GF-D8 (cell line): Measurements from ENCODE around the gene SLC26A3.

Source experiments
- DNase-seq: peaks from one replicate; lab custom pipeline; 2025; lab: John Stamatoyannopoulos, UW

The SLC26A3 gene

DNA sequence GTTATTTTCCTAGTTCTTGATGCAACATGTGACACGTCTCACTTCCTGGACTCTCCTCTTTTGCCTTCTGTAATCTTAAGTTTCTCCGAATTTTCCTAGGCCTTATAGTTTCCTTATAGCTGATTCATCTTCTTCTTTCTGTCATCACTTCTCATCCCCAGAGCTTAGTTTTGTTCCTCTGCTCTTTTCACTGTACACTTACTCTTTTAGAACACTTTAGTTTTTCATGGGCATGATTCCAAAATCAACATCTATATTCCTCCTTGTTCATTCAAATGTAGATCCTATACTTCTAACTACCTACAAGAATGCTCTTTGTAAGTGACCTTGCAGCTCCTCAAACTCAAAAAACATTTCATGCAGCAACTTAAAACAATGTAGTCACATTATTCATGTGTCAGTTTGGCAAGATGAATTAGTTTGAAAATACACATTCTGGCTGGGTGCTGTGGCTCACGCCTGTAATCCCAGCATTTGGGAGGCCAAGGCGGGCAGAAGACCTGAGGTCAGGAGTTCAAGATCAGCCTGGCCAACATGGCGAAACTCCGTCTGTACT lies 13.1 kb upstream of the SLC26A3 start:
- DNase-seq: no peak

DNA sequence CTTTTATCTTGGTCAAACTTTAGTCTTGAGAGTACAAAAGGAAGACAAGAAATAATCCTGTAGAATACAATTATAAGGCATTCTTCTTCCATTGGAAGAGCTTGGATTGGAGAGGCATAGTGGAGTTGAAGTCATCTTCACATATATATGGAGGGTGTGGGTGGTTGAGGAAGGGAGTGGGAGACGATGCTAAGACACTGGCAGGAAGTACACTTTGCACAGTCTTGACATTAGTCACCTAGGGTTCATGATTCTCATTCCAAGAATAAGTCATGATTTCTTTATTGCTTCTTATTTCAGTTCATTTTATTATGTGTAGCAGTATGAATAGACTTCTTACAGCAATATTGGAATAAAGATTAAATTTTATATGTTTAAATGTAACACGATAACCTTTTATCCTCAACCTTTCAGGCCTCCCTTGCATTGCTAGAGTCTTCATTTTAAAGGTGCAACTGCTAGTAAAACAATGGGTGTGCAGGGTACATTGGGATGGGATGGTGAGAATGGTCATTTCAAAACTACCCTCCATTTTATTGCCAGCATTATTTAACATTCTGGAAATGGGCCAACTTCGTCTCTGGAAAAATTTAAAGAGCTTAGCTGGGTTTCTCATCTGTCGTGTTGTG lies 12.3 kb upstream of the SLC26A3 start:
- DNase-seq: no peak

DNA sequence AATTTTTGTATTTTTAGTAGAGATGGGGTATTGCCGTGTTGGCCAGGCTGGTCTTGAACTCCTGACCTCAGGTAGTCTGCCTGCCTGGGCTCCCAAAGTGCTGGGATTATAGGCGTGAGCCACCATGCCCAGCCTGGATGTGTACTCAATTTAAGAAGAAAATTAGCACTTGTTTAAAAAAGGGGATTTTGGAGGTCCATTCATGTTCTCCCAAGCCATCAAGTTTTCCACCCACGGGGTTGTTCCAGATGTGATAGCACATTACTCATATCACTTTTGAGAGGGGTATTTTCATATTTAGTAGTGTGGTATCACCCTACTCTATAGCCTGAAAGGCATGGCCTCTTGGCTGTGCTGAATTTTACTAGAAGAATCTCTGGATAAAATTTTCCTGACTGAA lies 10.5 kb upstream of the SLC26A3 start:
- DNase-seq: no peak

DNA sequence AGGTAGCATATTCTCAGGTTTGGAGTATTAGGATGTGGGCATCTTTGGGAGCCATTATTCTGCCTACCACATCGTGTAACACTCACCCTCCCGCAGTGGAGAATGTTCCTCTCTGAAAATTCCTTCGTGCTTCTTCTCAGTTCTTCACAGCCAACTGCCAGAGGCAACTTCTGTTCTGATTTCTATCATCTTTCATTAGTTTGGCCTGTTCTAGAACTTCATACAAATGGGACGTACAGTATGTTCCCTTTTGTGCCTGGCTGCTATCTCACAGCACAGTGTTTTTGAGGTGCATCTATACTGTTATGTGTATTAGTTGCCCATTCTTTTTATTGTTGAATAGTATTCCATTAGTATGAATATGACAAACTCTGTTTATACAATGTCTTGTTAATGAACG lies 8.9 kb upstream of the SLC26A3 start:
- DNase-seq: no peak

DNA sequence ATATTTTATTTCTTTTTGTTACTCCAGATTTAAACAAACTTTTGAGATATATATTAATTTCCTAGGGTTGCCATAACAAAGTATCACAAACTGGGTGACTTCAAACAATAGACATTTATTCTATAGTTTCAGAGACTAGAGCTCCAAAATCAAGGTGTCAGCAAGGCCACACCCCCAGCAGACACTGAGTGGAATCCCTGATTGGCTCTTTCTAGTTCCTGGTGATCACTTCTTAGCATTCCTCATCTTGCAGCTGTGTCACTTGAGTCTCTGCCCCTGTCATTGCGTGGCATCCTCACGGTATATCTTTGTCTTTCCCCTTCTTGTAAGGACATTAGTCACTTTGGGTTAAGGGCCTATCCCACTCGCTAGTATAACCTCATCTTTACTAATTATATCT lies 7.6 kb upstream of the SLC26A3 start:
- DNase-seq: no peak

DNA sequence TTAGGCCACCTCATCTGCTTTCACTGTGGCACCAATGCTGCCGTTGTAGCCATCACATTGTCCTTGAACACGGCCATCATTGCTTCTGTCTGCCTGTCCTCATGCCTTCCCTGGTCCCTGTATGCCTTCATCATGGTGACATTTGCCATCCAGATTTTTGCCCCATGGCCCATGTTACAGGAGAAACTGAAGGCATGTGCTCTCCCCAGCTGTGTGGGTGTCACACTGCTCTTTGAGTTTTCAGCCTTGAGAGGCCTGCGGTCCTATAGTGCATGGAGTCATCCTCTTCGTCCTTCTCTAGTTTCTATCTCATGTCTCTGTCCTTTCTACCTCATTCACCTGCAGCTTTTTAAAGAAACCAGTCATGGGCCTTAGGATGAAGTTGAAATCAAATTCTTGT lies 6.2 kb upstream of the SLC26A3 start:
- no peak for DNase-seq

DNA sequence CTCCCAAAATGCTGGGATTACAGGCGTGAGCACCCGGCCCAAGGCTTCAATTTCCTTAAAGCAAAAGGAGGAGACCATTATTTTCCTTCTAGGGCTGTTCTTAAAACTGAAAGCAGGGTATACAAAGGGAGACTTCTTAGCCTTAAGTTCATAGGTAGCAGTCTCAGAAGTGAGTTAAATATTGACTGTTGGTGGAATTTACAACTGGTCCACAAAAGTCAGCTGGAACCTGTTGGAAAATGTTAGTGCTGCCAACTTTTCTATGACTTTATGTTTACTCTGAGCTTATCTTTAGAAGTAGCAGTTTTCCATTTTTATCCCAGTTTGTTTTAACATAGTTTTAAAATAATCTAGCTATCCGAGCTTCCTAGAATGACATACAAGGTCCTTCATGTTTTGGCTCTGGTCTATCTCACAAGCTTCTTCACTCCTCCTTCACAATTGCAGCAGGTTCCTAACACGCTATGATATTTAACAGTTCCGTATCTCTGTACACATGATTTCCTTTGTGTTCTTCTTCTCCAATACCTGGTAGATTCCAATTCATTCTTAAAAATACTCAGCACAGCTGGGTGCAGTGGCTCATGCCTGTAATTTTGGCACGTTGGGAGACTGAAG lies 3.3 kb downstream of the SLC26A3 start:
- no peak for DNase-seq

DNA sequence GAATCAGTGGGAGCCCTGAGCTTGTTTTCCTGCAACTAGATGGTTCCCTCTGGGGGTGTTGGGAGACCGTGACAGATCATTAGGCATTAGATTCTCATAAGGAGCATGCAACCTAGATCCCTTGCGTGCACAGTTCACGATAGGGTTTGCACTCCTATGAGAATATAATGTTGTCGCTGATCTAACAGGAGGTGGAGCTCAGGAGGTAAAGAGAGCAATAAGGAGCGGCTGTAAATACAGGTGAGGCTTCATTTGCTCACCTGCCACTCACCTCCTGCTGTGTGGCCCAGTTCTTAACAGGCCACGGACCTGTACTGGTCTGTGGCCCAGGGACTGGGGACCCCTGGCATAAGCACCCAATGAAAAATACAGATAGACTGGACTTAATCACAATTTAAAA lies 10.7 kb downstream of the SLC26A3 start:
- no peak for DNase-seq

DNA sequence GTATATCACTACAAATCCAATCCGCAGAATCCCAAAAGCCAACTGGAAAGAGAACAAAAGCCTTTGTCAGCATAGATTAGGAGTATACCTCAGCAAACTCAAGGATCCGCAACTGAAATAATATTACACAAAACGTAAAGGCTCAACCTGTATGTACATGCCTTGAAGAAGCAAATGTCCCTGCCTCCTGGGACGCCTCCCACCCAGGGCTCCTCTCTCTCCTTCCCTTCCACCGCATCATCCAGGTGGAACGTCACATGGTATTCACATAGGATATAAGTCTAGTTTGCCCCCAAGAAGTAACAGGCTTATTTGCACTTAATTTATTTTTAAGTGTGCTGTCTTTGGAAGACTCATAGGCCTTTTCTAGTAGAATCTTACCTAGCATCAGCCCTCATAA lies 13.4 kb downstream of the SLC26A3 start:
- no peak for DNase-seq

DNA sequence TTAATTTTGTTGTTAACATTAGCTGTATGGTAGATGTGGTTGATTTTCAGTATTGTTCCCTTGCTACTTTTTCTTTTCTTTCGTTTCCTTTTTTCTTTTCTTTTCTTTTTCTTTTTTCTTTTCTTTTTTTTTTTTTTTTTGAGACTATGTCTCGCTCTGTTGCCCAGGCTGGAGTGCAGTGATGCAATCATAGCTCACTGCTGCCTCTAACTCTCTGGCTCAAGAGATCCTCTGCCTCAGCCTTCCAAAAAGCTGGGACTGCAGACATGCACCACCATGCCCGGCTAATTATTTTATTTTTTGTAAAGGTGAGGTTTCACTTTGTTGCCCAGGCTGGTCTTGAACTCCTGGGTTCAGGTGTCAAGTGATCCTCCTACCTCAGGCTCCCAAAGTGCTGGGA lies 14.4 kb downstream of the SLC26A3 start:
- DNase-seq: no peak

DNA sequence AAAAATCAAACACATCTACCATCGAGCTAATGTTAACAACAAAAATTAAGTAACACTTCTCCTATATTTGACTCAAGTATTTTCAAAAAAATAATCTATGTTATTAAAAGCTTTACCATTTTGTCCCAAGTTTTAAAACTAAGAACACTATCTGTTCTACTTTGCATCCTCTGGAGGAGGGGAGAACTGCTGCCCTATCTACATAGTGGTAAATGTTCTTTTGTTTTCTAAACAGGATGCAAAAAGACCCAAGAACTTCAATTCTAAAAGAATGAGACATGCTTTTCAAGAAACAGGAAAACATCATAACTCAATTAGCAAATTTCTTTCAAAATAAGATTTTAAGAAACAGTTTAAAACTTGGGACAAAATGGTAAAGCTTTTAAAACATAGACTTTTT lies 14.8 kb downstream of the SLC26A3 start:
- no peak for DNase-seq

DNA sequence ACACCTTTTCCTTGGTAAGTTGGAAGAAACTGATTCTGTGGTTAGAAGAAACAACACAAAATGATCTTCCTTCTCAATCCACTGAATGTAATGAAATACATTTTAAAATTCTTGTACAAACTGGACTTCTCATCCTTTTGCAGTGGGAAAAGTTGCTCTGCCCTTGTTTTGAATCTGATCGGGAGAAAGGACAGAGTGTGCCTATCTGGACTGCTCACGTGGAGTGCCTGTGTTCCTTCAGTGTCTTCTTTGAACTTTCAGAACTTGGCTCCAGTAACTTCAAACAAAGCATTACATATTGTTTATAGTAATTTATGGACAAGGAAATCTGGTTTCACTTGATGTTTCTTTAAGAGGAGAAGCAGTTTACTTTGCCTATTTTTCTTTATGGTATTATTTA lies 17.1 kb downstream of the SLC26A3 start:
- DNase-seq: no peak

DNA sequence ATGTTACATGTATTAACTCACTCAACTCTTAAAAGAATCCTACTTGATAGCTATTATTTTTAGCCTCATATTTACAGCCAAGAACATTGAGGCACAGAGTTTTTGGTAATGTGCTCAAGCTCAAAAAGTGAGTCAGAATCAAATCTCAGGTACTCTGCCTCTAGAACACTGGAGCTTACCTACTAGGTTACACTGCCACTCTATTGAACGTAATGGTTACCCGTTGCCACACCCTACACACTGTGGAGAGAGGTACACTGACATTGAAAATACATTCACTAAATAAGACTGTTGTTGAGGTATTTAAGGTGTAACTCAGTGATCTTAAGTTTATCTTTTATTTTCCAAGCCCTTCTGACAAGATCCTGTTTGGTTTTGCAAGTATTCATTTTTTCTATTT lies 17.9 kb downstream of the SLC26A3 start:
- no peak for DNase-seq

DNA sequence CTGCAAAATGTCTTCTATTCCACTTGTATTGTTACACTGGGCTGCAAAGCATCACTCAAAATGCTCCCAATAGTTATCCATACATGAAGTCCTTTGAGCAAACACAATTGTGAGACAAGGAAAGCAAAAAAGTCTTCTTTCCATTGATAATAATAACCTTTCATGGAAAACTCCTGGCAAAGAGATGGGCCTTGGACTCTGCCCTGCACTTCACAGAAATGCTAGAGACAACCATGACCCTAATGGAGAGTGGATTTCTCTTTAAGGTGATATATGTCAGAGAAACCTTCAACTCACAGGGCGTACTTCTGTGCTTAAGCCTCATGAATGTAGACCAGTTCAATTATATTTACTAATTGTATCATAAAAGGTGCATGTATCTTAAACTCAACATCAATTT lies 19.4 kb downstream of the SLC26A3 start:
- no peak for DNase-seq

DNA sequence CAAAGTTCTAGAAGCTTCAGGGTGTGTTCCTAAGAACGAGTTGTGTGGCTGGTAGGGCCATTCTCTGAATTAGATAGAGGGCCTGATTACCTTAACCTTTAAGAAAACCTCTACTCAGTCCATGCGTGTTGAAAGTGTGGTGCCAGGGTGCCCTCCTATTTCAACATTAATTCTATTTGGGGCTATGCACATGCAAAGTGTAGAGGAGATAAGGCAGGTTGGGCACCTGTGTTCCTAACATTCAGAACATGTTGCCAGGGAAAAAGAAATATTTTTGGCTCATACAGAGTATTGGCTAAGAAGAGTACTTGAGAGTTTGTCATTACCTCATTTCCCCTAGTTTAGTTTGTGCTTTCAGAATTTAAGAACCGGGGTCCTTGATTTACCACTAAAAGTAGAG lies 20.6 kb downstream of the SLC26A3 start:
- no peak for DNase-seq

DNA sequence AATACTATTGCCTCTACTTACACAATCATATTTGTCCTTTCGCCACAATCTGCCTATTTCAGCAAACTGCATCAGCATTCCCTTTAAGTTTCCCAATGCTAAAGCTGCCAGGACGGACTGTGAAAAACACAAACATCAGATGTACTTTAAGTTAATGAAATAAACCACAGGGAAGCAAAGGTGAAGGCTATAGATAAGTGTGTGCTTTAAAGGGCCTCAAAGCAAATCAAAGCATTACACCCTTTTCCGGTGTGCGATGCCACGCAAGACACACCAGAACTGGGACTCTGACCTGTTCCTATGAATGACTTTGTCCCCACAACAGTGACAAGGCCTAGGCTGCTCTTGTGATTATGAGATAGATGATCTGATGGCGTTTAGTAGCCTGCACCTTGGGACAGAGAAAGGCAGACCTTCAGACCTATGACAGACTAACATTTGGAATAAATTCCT lies 23.4 kb downstream of the SLC26A3 start:
- DNase-seq: no peak

DNA sequence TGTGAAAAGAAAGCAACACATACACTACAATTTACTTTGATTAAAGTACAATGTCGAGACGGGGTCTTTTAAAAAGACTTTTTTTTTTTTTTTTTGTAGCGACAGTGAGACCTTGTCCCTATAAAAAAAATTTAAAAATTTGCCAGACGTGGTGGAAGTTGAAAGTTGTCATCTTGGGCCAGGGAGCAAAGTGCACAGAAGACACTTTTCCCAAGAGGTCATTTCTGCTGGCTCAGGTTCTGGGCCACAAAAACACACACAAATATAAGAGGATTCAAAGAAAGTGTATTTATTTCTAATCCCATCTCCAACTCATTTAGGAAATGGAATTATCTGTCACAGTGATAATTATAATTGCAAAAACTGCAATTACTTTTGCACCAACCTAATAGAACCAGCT lies 24.7 kb downstream of the SLC26A3 start:
- DNase-seq: no peak

DNA sequence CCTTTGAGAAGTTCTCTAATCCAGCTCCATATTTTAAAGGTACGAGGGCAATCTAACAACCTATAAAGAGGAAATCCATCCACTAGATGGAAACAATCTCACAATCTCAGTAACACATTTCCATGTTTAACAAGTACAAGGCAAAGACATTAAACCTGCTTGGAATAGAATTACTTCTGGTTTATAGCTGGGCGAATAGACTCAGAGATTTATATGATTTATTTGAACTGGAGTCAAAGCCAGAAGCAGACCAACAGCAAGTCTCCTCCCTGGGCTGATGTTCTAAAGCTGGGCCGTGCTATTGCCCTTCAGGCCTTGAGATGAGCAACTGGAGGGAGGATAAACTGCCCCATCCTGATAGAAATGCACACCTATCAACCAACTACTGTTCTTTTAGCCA lies 25.3 kb downstream of the SLC26A3 start:
- no peak for DNase-seq

DNA sequence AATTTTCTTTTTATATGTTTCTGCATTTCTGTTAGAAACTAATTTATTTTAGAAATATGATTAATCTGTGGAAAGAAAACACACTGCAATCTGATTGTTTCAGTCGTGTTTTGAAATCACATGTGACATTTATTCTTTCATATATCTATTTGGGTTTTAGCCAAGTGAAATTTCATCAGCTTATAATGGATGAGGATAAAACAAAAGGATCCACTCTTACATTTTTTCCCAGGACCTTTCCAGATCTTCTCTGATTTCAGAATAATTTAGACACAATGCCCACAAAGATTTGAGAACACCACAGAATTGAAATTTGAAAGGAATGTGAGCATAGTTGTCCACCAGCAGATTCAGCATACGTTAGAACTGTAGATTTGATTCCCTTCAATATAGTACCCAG lies 30.0 kb downstream of the SLC26A3 start:
- no peak for DNase-seq

DNA sequence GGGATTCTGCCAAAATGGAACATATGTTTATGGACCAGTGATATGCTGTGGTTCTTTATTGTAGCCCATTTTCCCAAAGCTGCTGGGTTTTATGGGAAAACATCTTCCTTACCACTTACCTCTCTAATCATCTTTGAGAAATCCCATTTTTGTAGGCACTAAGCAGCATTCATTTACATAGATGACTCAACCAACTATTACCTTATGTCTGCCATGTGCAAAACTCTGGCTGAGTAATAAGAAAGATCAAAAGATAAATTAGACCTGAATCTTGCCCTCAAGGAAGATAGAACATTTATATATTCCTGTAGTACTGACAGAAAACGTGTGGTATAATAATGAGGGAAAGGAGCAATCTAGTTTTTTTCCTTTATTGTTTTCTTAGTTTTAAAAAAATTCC lies 34.8 kb downstream of the SLC26A3 start:
- no peak for DNase-seq

DNA sequence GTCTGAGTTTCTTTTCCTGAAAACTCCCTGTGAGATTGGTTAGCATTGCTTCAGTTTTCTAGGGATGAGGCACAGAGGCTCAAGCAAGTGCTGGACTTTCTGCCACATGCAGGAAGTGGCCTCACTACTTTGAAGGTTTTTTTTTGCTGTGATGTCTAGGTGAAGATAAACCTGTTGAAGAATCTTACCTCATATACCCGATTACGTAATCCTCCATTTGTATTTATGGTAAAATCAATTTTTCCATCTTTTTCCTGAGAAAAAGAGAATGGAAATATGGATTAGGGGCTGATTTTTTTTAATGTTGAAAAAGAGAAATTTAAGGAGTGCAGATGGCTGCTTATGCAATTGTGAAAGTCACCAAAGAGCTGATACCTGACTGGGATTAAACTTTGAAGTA lies 35.6 kb downstream of the SLC26A3 start:
- DNase-seq: no peak

DNA sequence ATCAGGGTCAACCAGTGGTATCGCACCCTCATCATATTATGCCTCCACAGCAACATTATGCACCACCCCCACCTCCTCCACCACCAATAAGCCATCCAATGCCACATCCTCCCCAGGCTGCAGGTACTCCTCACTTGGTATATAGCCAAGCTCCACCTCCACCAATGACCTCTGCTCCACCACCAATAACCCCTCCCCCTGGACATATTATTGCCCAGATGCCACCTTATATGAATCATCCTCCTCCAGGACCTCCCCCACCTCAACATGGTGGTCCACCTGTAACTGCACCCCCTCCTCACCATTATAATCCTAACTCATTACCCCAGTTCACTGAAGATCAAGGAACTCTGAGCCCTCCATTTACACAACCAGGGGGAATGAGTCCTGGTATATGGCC lies 44.4 kb downstream of the SLC26A3 start:
- no peak for DNase-seq

DNA sequence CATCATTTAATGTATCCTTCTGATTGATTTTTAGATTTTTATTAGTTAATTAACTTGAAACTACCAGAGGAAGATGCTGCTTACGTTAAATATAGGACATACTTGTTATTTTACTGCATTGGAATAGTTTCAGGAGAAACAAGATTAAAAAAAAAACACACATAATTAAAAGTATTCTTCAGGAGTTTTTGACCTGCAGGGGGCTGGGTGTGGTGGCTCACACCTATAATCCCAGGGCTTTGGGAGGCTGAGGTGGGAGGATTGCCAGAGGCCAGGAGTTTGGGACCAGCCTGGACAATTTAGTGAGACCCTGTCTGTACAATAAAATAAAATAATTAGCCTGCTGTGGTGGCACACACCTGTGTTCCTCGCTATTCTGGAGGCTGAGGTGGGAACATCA lies 48.4 kb downstream of the SLC26A3 start:
- DNase-seq: no peak

DNA sequence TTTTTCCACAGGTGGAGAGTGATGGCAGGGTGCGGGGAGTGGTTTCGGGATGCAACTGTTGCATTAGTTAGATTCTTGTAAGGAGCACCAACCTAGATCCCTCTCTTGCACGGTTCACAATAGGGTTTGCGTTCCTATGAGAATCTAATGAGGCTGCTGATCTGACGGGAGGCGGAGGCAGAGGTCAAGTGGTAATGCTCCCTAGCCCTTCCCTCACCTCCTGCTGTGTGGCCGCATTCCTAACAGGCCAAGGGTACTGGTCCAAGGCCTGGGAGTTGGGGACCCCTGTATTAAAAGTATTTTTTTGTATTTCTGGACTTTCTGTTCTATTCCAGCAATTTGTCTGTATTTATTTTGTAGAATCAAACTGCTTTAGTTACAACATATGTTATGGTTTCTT lies 51.9 kb downstream of the SLC26A3 start:
- DNase-seq: no peak
